GM18951 (cell line): ENCODE results near the gene ADARB1.

Experiments used
- POLR2A ChIP-seq: IDR thresholded peaks from 4 replicates; pipeline ENCODE4 v1.6.1; 2011; ENCODE audit warnings: mild to moderate bottlenecking; ENCODE audit not compliant: insufficient read length, insufficient read depth; ENCODE audit errors: extremely low read depth
- in situ Hi-C: fragments of 300-500 bp; cut with MboI; formaldehyde crosslinking; loops from one replicate; pipeline ENCODE4 v1.12.0; 2022; ENCODE audit warnings: low sequenced_read_pairs, mixed read lengths, inconsistent platforms; ENCODE audit not compliant: unreplicated experiment

ADARB1 gene

DNA sequence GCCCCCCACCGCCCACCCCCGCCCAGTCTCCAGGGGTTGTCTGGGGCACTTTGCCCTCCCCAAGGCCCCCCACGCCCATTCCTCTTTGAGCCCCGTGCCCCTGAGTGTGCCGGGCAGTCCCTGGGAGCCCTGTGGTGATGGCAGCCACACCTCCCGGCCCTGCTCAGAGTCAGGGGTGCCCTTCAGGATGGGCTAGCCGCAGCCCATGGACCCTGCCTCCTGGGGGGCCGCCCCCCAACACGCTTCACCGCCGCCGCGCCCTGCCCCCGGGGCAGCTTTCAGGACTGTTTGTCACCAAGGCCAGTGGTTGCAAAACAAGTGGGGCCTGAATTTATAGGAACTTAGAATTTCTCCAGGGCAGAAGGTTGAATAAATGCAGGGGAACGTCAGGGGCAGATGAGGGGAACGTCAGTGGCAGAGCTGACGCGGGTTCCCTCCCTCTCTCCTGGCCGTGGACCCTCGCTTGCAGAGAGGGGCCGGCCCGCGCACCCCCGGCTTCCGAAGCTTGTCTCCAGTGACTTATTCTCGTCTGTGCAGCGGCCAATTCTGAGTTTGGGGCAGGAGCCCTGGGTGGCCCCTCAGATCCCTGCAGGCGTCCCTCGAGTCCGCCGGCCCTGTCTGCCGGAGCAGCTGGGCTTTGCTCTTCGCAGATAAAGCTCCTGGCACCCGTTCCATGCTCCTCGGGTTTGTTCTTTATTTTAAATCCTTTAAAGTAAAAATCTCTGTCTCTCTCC, 41.2 kb upstream of the ADARB1 start:
- TF ChIP-seq POLR2A, result no peak
- in situ Hi-C loops, result no loop called here

DNA sequence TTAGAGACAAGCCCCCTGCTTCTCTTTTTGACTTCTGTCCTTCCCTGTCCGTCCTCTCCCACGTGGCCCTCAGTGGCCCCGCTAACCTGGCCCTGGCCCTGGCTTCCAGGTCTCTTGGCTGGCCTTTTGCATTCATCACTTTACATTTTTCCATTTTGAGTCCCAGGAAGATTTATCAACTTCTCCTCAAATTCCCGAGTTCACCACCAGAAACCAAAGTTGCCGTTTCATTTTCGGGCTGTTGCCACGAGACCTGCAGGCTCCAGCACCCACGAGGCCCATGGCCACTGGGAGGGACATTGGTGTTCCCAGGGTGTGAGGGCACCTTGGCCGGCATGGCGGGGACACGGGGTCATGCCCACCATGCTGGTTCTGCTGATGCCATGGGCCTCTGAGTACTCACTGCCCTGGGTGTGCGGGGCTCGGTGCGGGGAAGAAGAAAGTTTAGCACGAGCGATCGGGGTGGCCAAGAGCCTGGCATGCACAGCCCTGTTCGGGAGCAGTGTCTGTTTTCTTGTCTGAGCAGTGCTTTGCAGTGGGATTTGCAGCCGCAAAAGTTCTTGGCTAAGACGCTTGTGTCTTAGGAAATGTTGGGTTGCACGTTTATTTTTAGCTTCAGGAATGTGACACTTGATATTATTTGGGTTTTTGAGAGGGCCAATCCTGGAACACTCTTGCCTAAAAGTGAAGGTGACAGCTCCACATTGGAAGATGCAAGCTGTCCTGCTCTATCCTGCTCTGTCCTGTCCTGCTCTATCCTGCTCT, 40.4 kb upstream of the ADARB1 start:
- in situ Hi-C loops, result no loop called here
- TF ChIP-seq POLR2A, result no peak

GRCh38 chr21:45034556-45035476, 39.6 kb upstream of the ADARB1 start:
- TF ChIP-seq POLR2A, result no peak
- in situ Hi-C loops, result no loop called here

GRCh38 chr21:45035477-45035848, 38.9 kb upstream of the ADARB1 start:
- in situ Hi-C loops, result no loop called here
- no peak for TF ChIP-seq POLR2A

DNA sequence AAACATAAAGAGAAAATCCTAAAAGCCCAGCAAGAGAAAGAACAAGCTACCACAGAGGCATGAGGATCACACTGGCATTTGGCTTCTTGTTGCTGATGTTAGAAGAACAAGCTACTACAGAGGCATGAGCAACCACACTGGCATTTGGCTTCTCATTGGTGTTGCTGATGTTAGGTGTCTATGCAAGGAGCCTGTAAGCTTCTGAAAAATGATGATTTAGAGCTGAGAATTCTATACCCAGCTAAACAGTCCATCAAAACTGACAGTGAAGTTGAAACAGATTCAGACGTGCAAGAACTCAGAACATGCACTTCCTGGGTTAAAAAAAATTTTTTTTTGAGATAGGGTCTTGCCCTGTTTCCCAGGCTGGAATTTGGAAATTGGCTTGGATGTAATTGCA, 37.8 kb upstream of the ADARB1 start:
- no peak for TF ChIP-seq POLR2A
- in situ Hi-C loops, result no loop called here

DNA sequence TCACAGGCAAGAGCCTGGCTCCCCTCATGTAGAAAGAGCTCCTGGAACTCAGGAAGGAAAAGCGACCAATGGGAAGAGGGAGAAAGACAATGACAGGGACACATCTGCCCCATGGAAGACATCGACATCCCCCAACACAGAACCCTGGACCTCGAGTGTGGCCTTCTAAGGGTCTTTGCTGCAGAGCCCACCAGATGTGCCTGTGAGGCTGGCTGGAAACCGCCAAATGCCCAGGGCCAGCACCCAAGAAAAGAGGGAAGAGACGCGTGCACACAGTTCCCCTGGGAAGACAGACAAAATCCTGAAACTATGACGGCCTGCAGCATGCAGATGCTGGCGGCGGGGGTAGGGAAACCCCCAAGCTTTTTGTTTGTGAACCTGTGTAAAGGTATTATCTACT, 36.4 kb upstream of the ADARB1 start:
- in situ Hi-C loops, result no loop called here
- TF ChIP-seq POLR2A, result no peak

DNA sequence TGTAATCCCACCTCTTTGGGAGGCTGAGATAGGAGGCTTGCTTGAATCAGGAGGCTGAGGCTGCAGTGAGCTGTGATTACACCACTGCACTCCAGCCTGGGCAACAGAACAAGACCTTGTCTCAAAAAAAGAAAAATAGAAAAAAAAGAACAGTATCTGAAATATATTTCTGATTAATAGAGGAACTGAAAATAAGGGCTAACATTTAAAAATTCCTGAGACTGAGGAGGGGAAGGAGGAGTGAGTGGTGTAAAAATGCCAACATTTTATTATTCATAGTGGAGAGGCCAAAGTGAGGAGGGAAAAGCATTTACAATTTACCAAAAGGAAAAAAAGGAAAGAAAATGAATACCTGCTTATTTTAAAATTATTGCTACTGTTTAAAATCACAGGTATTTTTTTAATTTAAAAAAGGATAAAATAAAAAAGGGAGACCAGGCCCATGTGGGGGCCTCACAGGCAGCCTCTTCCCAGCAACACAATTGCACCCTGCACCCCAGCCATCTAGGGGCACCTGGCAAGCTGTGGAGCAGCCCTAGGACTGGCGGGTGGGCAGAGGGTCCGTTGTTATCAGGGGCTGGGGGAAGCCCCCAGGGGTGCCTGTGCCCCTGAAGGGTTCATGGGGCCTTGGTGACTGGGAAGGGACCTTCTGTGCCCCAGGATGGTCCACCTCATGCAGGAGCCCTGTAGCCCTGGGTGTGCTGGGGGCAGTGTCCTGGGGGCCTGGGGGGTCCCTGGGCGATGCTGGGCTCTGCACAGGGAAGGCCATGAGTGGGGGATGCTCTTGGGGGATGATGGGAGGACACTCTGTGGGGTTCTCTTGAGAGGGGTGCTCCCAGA, 34.8 kb upstream of the ADARB1 start:
- TF ChIP-seq POLR2A, result no peak
- in situ Hi-C loops, result no loop called here

DNA sequence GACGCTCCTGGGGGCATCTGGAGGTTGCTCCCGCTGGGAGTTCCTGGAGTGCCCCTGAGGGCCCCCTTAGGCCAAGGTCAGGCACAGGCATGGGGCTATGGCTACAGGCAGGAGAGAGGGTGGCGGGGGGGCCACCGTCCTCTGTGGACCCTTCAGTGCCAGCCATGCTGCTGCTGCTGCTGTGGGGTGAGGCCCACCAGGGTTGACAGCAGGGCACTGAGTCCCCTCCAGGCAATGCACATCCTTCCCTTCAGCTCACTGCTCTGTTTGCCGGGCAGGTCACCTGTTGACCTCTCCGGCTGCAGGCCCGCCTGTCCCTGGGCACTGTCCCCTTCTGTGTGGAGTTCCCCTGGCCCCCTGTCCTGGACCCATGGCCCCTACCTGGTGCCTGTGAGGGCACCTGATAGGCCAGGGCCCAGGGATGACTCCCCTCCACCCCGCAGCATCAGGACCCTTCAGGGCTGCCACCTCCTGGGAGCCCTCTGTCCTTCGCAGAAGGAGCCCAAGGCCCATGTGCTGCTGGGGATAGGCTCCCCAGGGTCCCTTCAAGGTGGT, 34.1 kb upstream of the ADARB1 start:
- no peak for TF ChIP-seq POLR2A
- in situ Hi-C loops, result no loop called here

- no peak for TF ChIP-seq POLR2A
- in situ Hi-C loops, result no loop called here
Observed at GRCh38 chr21:45040739-45041138, 33.6 kb upstream of the ADARB1 start.

DNA sequence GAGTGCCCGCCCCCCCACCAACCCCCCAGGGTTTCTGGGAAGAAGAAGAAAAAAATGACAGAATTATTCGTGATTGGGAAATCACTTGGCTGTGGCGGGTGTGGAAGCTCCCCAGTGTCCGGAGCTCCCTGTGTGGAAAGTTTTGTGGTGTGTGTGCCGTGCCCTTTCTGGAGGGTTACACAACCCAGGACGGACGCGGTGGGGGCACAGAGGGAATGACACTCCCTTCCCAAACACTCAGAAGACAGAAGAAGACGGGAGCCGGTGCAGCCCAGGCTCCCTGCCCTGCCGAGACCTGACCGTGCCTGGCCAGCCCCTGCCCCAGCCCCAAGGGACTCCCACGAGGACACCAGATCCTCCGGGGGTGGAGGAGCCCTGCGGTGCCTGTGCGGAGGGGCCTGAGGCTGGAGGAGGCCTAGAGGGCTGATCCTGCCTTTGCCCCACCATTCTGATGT, 33.0 kb upstream of the ADARB1 start:
- TF ChIP-seq POLR2A, result no peak
- in situ Hi-C loops, result no loop called here

GRCh38 chr21:45041984-45042663, 32.3 kb upstream of the ADARB1 start:
- in situ Hi-C loops, result no loop called here
- no peak for TF ChIP-seq POLR2A
